Activated CD8-positive, alpha-beta T cell treated with anti-CD3 and anti-CD28 coated beads for 36 hours (primary cell): ENCODE results near the gene ADCK1. TPM values are rescaled to one million over a fixed set of nuclear protein-coding genes. Genes with fewer than 3 reads are reported as not detected.

Experiments
- total RNA-seq, 2 experiments: library from RNA; stranded (reverse); gene quantifications; one replicate each; pipeline ENCODE4 v1.2.3, GENCODE V29; 2021

Gene ADCK1
- total RNA-seq, 2 experiments from 2014 or later, result 5.2 to 5.6 TPM

Other genes starting within 250 kb of the ADCK1 start
- 10 to 100 TPM; 23.7 to 30.2 TPM for gene SPTLC2, start 183.5 kb upstream of the ADCK1 start, total RNA-seq
- gene ALKBH1, start 92.1 kb upstream of the ADCK1 start, total RNA-seq, result 10 to 100 TPM; 16.3 to 18.0 TPM
- gene SLIRP, start 92.0 kb upstream of the ADCK1 start, total RNA-seq, result 100 to 1,000 TPM; 141 to 148 TPM
- gene SNW1, start 39.0 kb upstream of the ADCK1 start, total RNA-seq, result 100 to 1,000 TPM in 1 of 2 experiments, 10 to 100 TPM in 1; 95.2 to 121 TPM